Frontal cortex (tissue), 4 donors: ENCODE measurements around the gene ALDH8A1. TPM values are rescaled to one million over a fixed set of nuclear protein-coding genes. Genes with fewer than 3 reads are reported as not detected.
"Not testable (repeated sequence)": the region's sequence is repeated elsewhere in the genome, so short reads cannot be mapped to it uniquely, and the experiment has no call there.

Experiments
- DNase-seq, 2 donors: peaks; one replicate each; pipeline ENCODE4 v3.0.0; 2012; ENCODE audit warnings: low spot score in 2 of 2
- FAIRE-seq: peaks from 2 replicates; lab custom pipeline; 2012; peaks lifted over from hg19 to GRCh38; lab: Jason Lieb, UNC
- total RNA-seq: library from RNA; depleted of rRNA; stranded (reverse); fragments of >200 nt; gene quantifications from one replicate; pipeline ENCODE4 v1.2.3, GENCODE V29; 2014
- donor health status: control.
- donor health status: control.
- donor health status: control.

Gene ALDH8A1
- total RNA-seq, 1 donor from 2014 or later = 3.3 TPM

GRCh38 chr6:134920422-134920821, 29.5 kb downstream of the ALDH8A1 start:
- FAIRE-seq (no peak), DNase-seq (no peak)

- FAIRE-seq = no peak
- DNase-seq = no peak
These were observed 31.4 kb downstream of the ALDH8A1 start for GRCh38 chr6:134918418-134918961.

GRCh38 chr6:134911547-134911946, 38.4 kb downstream of the ALDH8A1 start:
- no peak for FAIRE-seq

GRCh38 chr6:134910593-134910935, 39.3 kb downstream of the ALDH8A1 start:
- FAIRE-seq (no peak), DNase-seq (no peak)

More at GRCh38 chr6:134911547-134911946, 38.4 kb downstream of the ALDH8A1 start:
- no peak for DNase-seq

GRCh38 chr6:134909701-134910592, 40.0 kb downstream of the ALDH8A1 start:
- DNase-seq = no peak
- FAIRE-seq = no peak

GRCh38 chr6:134908906-134909516, 40.9 kb downstream of the ALDH8A1 start:
- no peak for FAIRE-seq

GRCh38 chr6:134904731-134905130, 45.2 kb downstream of the ALDH8A1 start:
- FAIRE-seq, DNase-seq: not testable (repeated sequence)

More at GRCh38 chr6:134908906-134909516, 40.9 kb downstream of the ALDH8A1 start:
- DNase-seq = peak in 1 of 2 donors; percentile 39

GRCh38 chr6:134903448-134903847, 46.5 kb downstream of the ALDH8A1 start:
- FAIRE-seq = no peak
- DNase-seq = no peak

GRCh38 chr6:134902936-134903335, 47.0 kb downstream of the ALDH8A1 start:
- no peak for DNase-seq
- FAIRE-seq = no peak

GRCh38 chr6:134902074-134902861, 47.6 kb downstream of the ALDH8A1 start:
- no peak for DNase-seq
- FAIRE-seq = no peak

- DNase-seq = no peak
- FAIRE-seq = no peak
These were observed 51.3 kb downstream of the ALDH8A1 start for GRCh38 chr6:134898575-134898974.

GRCh38 chr6:134898166-134898565, 51.7 kb downstream of the ALDH8A1 start:
- FAIRE-seq, DNase-seq: not testable (repeated sequence)

GRCh38 chr6:134896910-134897309, 53.0 kb downstream of the ALDH8A1 start:
- DNase-seq = no peak
- FAIRE-seq = no peak

GRCh38 chr6:134894800-134895199, 55.1 kb downstream of the ALDH8A1 start:
- no peak for FAIRE-seq
- no peak for DNase-seq

- DNase-seq (no peak), FAIRE-seq (no peak)
These were observed 57.5 kb downstream of the ALDH8A1 start for GRCh38 chr6:134892362-134892761.

GRCh38 chr6:134891633-134892032, 58.3 kb downstream of the ALDH8A1 start:
- FAIRE-seq = no peak

GRCh38 chr6:134888316-134888715, 61.6 kb downstream of the ALDH8A1 start:
- FAIRE-seq (no peak), DNase-seq (no peak)

More at GRCh38 chr6:134891633-134892032, 58.3 kb downstream of the ALDH8A1 start:
- no peak for DNase-seq

GRCh38 chr6:134884752-134885151, 65.1 kb downstream of the ALDH8A1 start:
- DNase-seq = no peak
- no peak for FAIRE-seq

GRCh38 chr6:134883314-134883713, 66.6 kb downstream of the ALDH8A1 start:
- no peak for DNase-seq
- no peak for FAIRE-seq

GRCh38 chr6:134882426-134883038, 67.4 kb downstream of the ALDH8A1 start:
- peak; percentile 62 for FAIRE-seq
- peak; percentile 20 to 51 for DNase-seq
